ENCODE data around the gene ARHGAP6. TPM values are rescaled to one million over a fixed set of nuclear protein-coding genes. Genes with fewer than 3 reads are reported as not detected.

Gene ARHGAP6
- total and polyA plus RNA-seq, 2 donors (not counting 3 experiments of a cell fraction or from before 2014, with no cell fraction given) = 0.69 to 0.83 TPM

- peak overlapping the region; percentile 37 for H2AFZ ChIP-seq (ENCODE audit: low read depth, low read length)
- CTCF ChIA-PET = no interaction called here
- H3K9me3 ChIP-seq (replicated peaks; ENCODE audit: control insufficient read depth, insufficient read depth, low read length) = no peaks in the 10 kb centered on the region
- no peak overlapping the region for H3K4me3 ChIP-seq (replicated peaks in 1 of 3; ENCODE audit: insufficient read depth in 1 of 3, low read depth in 1 of 3, low read length in 3 of 3)
- H3K9ac ChIP-seq (replicated peaks; ENCODE audit: extremely low read depth, insufficient read depth, low read length) = no peak overlapping the region
- POLR2A ChIA-PET = no interaction called here
- no peaks in the 10 kb centered on the region for H3K79me2 ChIP-seq (ENCODE audit: control insufficient read depth, insufficient read depth, low read length)
- H3K27me3 ChIP-seq (ENCODE audit: control insufficient read depth in 2 of 2, insufficient read depth in 2 of 2, low read length in 2 of 2) = no peaks in the 10 kb centered on the region
- TF ChIP-seq FOS (IDR thresholded peaks at IDR 0.05; ENCODE audit: borderline replicate concordance, insufficient read depth, low read length) (peak; percentile 22), CTCF (IDR thresholded peaks at IDR 0.05; ENCODE audit: extremely low read depth in 1 of 2, insufficient read depth in 1 of 2, low read depth in 1 of 2, low read length in 2 of 2) (no peak)
- H4K20me1 ChIP-seq (replicated peaks; ENCODE audit: control insufficient read depth, extremely low read depth, insufficient read depth, low read length) = no peaks in the 10 kb centered on the region
- H3K4me2 ChIP-seq (ENCODE audit: insufficient read depth, low read length) = peak overlapping the region; percentile 17
- intact Hi-C loops (cut with micrococcal nuclease) (no loop called here), dilution Hi-C loops (cut with MboI; ENCODE audit: extremely low pct_ligation_motif_present, low sequenced_read_pairs) (no loop called here)
- H3K9me1 ChIP-seq (replicated peaks; ENCODE audit: control insufficient read depth, extremely low read depth, insufficient read depth, low read length) = no peaks in the 10 kb centered on the region
- no TSS peak for BruUV-seq (replicated peaks)
- peak; percentile 73 for FAIRE-seq
- DNase-seq (ENCODE audit: low read depth, low spot score) = peak; percentile 1
- no peaks in the 10 kb centered on the region for H3K36me3 ChIP-seq (ENCODE audit: control insufficient read depth in 2 of 2, extremely low read depth in 1 of 2, insufficient read depth in 2 of 2, low read length in 2 of 2)
- no peak overlapping the region for H3K27ac ChIP-seq (ENCODE audit: insufficient read depth, low read depth, low read length)
- H3K4me1 ChIP-seq (ENCODE audit: control insufficient read depth, extremely low read depth, insufficient read depth, low read length) = no peaks in the 10 kb centered on the region
Observed at GRCh38 chrX:11591723-11592346, 73.9 kb downstream of the ARHGAP6 start.

GRCh38 chrX:11589641-11590040, 76.1 kb downstream of the ARHGAP6 start:
- Histone ChIP-seq H3K27me3 (ENCODE audit: control insufficient read depth in 2 of 2, insufficient read depth in 2 of 2, low read length in 2 of 2) (no peaks in the 10 kb centered on the region), H3K4me3 (replicated peaks in 1 of 3; ENCODE audit: insufficient read depth in 1 of 3, low read depth in 1 of 3, low read length in 3 of 3) (no peak overlapping the region), H3K27ac (ENCODE audit: insufficient read depth, low read depth, low read length) (no peak overlapping the region), H3K9me3 (replicated peaks; ENCODE audit: control insufficient read depth, insufficient read depth, low read length) (no peaks in the 10 kb centered on the region), H3K4me2 (ENCODE audit: insufficient read depth, low read length) (no peak overlapping the region), H3K9ac (replicated peaks; ENCODE audit: extremely low read depth, insufficient read depth, low read length) (no peak overlapping the region), H3K79me2 (ENCODE audit: control insufficient read depth, insufficient read depth, low read length) (no peaks in the 10 kb centered on the region), H3K36me3 (ENCODE audit: control insufficient read depth in 2 of 2, extremely low read depth in 1 of 2, insufficient read depth in 2 of 2, low read length in 2 of 2) (no peaks in the 10 kb centered on the region), H2AFZ (ENCODE audit: low read depth, low read length) (no peak overlapping the region), H3K4me1 (ENCODE audit: control insufficient read depth, extremely low read depth, insufficient read depth, low read length) (no peaks in the 10 kb centered on the region), H3K9me1 (replicated peaks; ENCODE audit: control insufficient read depth, extremely low read depth, insufficient read depth, low read length) (no peaks in the 10 kb centered on the region), H4K20me1 (replicated peaks; ENCODE audit: control insufficient read depth, extremely low read depth, insufficient read depth, low read length) (no peaks in the 10 kb centered on the region)
- ChIA-PET CTCF (no interaction called here), POLR2A (no interaction called here)
- FAIRE-seq = no peak
- dilution Hi-C loops (cut with MboI; ENCODE audit: extremely low pct_ligation_motif_present, low sequenced_read_pairs) = no loop called here
- TF ChIP-seq MAX (IDR thresholded peaks at IDR 0.05; ENCODE audit: insufficient read depth, insufficient read length) = no peak
- no peak for TF ChIP-seq JUN (IDR thresholded peaks at IDR 0.05; ENCODE audit: borderline replicate concordance, insufficient read depth, insufficient read length, low read depth)
- no peak for TF ChIP-seq MYC (IDR thresholded peaks at IDR 0.05; ENCODE audit: low read depth, low read length)
- TF ChIP-seq FOS (IDR thresholded peaks at IDR 0.05; ENCODE audit: borderline replicate concordance, insufficient read depth, low read length) = no peak
- no peak for TF ChIP-seq EZH2 (IDR thresholded peaks at IDR 0.05; ENCODE audit: borderline replicate concordance, low read depth, low read length, severe bottlenecking)
- TF ChIP-seq CTCF (IDR thresholded peaks at IDR 0.05; ENCODE audit: extremely low read depth in 1 of 2, insufficient read depth in 1 of 2, low read depth in 1 of 2, low read length in 2 of 2) = no peak
- TF ChIP-seq POLR2A (IDR thresholded peaks at IDR 0.05; ENCODE audit: low read depth, low read length) = no peak
- DNase-seq (ENCODE audit: low read depth, low spot score) = no peak
- BruUV-seq (replicated peaks) = no TSS peak
- intact Hi-C loops (cut with micrococcal nuclease) = no loop called here
